Epidermal melanocyte (primary cell): ENCODE measurements around the gene MCF2L2.
"Not testable (repeated sequence)": the region's sequence is repeated elsewhere in the genome, so short reads cannot be mapped to it uniquely, and the experiment has no call there.

Experiments used
- DNase-seq: peaks from one replicate; pipeline ENCODE4 v3.0.0; 2011; ENCODE audit warnings: low spot score; ENCODE audit not compliant: insufficient read length

Gene MCF2L2

GRCh38 chr3:183210341-183210740, 218.1 kb downstream of the MCF2L2 start:
- DNase-seq: no peak

GRCh38 chr3:183208800-183209199, 219.6 kb downstream of the MCF2L2 start:
- no peak for DNase-seq

GRCh38 chr3:183208260-183208659, 220.2 kb downstream of the MCF2L2 start:
- no peak for DNase-seq

- no peak for DNase-seq
These were observed 224.7 kb downstream of the MCF2L2 start for GRCh38 chr3:183203670-183204069.

GRCh38 chr3:183202004-183202722, 226.3 kb downstream of the MCF2L2 start:
- no peak for DNase-seq

GRCh38 chr3:183198939-183199338, 229.5 kb downstream of the MCF2L2 start:
- no peak for DNase-seq

GRCh38 chr3:183197734-183198133, 230.7 kb downstream of the MCF2L2 start:
- no peak for DNase-seq

GRCh38 chr3:183195266-183195665, 233.2 kb downstream of the MCF2L2 start:
- no peak for DNase-seq

GRCh38 chr3:183193762-183194689, 234.4 kb downstream of the MCF2L2 start:
- no peak for DNase-seq

- no peak for DNase-seq
These were observed 235.6 kb downstream of the MCF2L2 start for GRCh38 chr3:183192650-183193300.

- no peak for DNase-seq
These were observed 238.8 kb downstream of the MCF2L2 start for GRCh38 chr3:183189641-183190040.

GRCh38 chr3:183188895-183189462, 239.4 kb downstream of the MCF2L2 start:
- DNase-seq: no peak

GRCh38 chr3:183185696-183186095, 242.7 kb downstream of the MCF2L2 start:
- peak; percentile 59 for DNase-seq

GRCh38 chr3:183182732-183183610, 245.4 kb downstream of the MCF2L2 start:
- no peak for DNase-seq

GRCh38 chr3:183182073-183182472, 246.3 kb downstream of the MCF2L2 start:
- DNase-seq: no peak

- DNase-seq: no peak
These were observed 246.8 kb downstream of the MCF2L2 start for GRCh38 chr3:183181606-183182005.

GRCh38 chr3:183180784-183181295, 247.6 kb downstream of the MCF2L2 start:
- no peak for DNase-seq

GRCh38 chr3:183180110-183180783, 248.2 kb downstream of the MCF2L2 start:
- DNase-seq: no peak

- DNase-seq: not testable (repeated sequence)
These were observed 248.9 kb downstream of the MCF2L2 start for GRCh38 chr3:183179550-183179908.
